HG02798 (cell line): ENCODE results near the gene DAB2.
"Not testable (repeated sequence)": the region's sequence is repeated elsewhere in the genome, so short reads cannot be mapped to it uniquely, and the experiment has no call there.

Source experiments
- ATAC-seq: cut with Tn5 transposase; IDR thresholded peaks from one replicate; pipeline ENCODE4 v1.9.1; 2021; ENCODE audit warnings: mild to moderate bottlenecking; ENCODE audit not compliant: unreplicated experiment, poor library complexity

The DAB2 gene

DNA sequence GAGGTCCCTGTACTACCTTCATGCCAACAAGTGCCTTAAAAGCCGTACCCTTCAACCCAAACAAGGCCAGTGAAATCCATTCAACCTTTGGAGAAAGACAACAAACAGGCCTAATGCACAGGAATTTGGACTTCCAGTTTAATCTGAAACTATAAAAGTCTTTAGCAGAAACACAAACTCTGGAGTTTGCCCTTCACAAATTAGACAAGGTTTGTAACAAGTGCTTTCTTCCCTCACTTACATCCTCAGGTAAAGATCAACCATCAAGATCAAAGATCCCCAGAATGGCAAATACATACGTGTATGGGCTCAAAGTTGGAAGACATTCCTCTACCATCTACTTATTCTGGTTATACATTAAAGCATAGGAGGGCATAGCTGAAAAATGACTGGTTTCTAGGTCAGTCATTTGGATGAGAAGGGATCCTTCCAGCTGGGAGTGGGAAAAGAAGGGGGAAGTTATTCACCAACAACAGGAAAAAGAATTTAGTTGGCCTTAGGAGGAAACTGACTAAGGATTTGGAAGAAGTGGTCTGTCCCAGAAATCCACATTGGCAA, 2.0 kb downstream of the DAB2 start:
- no peak for ATAC-seq

- ATAC-seq: no peak
Observed at GRCh38 chr5:39422036-39422606, 2.7 kb downstream of the DAB2 start.

DNA sequence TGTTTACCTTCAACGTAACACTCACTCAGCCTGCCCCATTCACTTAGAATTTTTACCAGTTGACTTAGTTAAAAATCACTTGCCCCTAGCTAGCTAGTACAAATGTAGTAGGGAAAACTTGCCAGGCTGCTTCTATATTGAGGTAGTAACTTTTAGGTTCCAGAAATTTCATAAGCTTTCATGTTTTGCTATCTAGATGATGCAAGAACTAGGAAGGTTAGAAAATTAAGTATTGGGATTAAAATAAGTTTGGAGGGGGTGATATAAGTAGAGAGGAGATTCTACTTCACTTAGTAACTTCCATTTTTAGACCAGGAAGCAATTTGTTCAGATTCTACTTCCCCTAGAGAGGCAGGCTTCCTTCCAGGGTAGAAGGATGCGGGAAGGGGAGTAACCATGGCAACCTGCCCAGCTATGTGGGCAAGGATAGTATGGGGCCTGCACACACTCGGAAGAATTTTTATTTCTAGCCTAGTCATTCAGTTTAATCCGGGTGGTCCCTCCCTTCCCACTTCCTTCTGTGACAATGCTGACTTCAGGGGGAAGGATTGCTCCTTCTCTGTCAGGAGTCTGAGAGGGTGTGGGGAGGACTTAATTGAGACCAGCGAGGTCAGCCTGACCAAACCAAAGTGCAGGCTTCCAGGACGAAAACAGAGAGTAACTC, 4.2 kb downstream of the DAB2 start:
- ATAC-seq: no peak

DNA sequence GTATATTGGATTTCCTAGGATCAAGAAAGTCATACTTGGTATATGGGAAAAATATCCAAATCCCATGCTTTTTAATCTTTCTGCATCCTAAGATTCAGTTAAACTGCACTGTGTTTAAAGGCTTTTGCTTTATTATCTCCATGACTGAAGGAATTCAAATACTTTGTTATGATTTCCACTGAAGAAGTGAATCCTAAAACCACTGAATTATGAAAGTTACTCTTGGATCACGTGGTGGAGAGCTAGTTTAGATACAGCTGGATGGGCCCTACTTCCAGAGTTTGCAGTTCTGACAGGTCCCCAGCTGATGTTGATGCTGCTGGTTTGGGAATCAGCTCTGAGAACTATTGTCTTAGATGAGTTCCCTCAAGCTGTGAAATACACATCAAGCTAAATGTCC, 5.0 kb downstream of the DAB2 start:
- no peak for ATAC-seq

- no peak for ATAC-seq
Observed at GRCh38 chr5:39417979-39418378, 6.8 kb downstream of the DAB2 start.

DNA sequence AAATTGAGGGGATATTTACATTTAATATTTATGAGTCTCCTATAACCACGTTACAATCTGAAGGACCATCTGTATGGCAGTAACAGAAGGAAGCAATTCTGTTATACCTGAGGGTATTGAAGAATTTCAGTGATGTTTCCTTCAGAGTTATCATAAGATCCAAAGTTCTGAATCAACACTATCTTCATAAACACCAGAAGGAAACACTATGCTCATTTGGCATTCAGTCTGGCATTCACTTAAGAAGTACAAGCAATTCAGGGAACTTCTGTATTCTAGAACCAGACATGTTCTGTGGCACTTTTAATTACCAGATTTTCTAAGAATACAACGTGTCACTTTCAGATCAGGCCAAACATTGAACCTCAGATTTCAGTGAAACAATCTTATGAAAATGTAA, 9.6 kb downstream of the DAB2 start:
- ATAC-seq: no peak

DNA sequence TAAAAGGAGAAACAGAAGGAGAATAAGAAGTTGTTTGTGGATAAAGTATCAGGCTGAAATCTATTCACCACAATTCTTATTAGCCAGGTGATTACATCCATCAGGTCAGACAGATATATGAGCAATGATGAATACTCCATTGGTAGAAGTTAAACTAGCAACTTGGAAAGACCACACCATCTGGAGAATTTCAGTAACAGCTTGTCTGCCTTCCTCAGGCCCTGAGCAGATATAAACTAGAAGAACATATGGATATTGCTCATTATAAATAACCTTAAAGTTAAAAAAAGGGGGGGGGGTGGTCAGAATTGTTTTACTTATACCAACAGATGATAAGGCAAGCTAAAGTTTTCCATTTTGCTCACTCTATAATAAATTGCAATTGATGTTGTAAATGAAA, 10.4 kb downstream of the DAB2 start:
- ATAC-seq: no peak

GRCh38 chr5:39413771-39414170, 11.0 kb downstream of the DAB2 start:
- no peak for ATAC-seq

GRCh38 chr5:39412721-39413394, 11.9 kb downstream of the DAB2 start:
- no peak for ATAC-seq

- no peak for ATAC-seq
Observed at GRCh38 chr5:39411985-39412384, 12.8 kb downstream of the DAB2 start.

DNA sequence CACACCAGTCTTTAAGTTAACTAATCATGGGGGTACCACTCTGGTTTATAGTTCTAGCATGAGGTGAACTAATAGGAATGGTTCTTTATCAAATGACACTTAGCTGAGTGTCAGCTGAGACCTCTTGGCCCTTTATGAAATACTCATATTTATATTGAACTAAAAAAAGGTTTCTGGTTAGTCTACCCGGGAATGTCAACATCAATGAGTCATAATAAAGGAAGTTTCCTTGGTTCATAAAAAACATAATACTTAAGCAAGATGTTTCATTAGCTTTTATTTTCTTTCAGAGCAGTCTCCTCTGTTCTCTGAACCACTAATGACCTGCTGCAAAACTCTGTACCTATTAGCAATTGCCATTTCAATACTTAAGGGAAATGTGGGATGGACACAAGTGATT, 13.7 kb downstream of the DAB2 start:
- ATAC-seq: no peak

- no peak for ATAC-seq
Observed at GRCh38 chr5:39409033-39409432, 15.7 kb downstream of the DAB2 start.

DNA sequence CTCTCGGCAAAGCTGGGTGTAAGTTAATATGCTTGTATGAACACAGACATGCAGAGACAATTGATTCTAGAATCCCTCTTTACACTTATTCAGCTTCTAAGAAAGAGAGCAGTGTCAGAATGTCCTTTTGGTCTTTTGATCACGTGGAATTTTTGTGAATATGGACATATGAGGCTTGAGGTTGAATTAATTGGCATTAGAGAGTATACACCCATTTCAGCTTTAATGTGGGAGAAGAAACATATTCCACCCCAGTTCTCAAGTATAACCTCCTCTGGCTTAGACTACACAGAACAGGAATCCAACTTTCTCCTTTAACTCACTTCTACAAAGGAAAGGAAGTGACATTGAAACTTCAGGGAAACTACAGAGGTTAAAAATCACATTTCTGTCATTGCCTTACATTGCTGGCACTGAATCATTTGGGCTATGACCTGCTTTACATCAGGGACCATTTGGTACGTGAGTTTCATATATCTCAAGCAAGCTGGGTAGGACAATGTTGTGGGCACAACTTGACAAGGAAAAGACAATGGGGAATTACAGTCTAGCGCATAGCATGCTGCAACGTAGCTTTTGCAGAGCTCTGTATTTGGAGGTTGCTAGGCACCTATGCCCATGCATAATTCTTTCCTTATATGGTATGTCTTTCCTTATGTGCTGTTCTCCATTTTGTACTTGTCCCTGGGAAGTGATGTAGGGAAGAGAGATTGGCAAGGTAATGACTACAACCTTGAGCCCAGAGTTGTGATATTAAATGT, 19.5 kb downstream of the DAB2 start:
- no peak for ATAC-seq

- not testable (repeated sequence) for ATAC-seq
Observed at GRCh38 chr5:39403761-39404160, 21.0 kb downstream of the DAB2 start.

GRCh38 chr5:39402140-39402539, 22.6 kb downstream of the DAB2 start:
- not testable (repeated sequence) for ATAC-seq

DNA sequence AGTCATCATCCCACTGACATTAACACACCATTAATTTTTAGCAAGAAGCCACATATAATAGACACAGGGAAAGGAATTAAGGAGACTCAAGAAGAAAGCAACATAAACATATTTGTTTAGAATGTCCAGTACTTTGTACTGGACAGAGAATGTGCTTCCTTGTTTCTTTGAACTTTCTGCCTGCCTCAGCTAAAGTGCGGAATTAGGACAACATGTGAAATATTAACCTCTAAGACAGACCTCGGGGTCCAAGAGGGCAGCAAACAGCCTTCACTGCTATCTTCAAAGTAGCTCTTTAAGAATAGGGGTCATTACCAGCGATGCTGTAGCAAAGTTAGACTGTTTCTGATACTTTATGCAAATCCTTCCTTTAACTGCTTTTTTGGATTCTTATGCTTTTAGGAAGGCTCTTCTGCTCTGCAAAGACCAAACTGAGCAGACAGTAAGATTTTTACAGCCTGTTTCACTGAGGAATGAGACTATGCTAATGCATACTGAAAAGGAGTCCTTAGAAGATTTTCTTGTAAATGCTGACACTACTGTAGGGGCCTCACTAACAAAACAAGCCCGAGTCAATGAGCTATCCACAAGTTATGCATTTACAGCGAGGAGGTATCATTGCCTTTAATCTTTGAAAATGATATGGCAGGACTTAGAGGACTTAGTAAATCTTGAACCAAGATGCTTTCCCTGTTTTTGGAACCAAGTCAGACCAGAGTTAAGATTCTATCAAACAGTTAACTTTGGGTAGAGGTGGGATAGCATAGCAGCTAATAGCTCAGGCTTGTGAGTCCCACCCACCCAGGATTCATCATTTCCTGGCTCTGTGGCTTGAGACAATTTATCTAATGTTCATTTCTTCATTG, 23.8 kb downstream of the DAB2 start:
- ATAC-seq: no peak

GRCh38 chr5:39399135-39400036, 25.4 kb downstream of the DAB2 start:
- no peak for ATAC-seq

DNA sequence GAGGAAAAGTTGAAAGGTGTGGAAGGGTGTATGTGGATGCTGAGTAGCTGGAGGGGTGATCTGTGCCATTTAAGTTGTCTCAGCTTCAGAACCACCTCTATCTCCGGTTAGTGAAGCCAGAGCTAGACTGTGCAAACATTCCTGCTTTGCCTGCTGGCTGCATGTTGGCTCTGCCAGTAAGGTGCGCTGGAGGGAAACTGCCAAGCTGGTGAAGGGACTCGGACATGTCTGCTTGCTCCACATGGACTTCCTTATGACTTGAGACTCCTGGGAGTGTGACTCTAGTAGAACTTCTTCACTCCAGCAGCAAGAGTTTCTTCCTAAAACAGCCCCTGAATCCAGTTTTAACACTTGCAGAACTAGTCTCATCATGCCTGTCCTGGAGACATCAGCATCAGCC, 27.9 kb downstream of the DAB2 start:
- ATAC-seq: no peak

GRCh38 chr5:39395521-39395920, 29.3 kb downstream of the DAB2 start:
- ATAC-seq: no peak
